Measurements from ENCODE around the gene CADPS. TPM values are rescaled to one million over a fixed set of nuclear protein-coding genes. Genes with fewer than 3 reads are reported as not detected.

The CADPS gene
- total RNA-seq, 4 donors from 2014 or later: 0.31 to 14.4 (median 5.2) TPM

DNA sequence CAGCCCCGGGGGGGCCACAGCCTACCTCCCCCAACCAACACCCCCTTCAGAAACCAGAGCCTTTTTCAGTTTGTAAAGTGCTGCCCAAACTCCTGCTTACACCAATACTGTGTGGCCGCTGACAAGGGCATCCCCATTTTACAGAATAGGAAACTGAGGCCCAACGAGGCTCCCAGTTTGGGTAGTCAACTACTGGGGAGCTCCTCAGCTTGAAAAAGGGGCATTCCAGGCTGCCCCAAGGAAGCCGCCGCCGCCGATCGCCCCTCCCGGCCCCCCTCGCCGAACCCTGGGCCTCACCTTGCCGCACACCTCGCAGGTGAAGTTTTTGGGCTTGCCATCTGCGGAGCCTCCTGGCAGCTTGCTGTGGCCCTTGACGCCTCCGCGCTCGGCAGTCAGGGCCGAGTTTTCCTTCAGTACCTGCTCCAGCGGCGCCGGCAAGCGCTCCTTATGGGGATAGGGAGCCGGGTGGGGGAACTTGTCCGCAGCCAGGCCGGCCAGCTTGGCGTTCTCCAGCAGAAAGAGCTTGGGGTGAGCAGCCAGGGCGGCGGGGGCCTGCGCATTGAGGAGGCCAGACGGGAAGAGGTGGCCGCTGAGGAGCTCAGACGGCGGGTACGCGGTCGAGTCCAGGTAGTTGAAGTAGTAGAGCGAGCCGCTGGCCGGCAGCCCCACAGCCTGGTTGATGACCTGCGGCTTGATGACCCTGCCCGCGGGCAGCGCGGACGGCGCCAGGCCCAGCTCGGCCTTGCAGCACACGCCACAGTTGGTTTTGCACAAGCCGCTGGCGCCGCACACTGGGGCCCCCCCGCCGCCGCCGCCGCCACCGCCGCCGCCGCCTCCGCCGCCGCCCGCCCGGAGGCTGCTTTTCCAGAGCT lies 503.3 kb downstream of the CADPS start:
- Histone ChIP-seq H3K4me3 (peak overlapping the region in 1 of 2 donors; percentile 14), H3K27me3 (peaks cover 100% of the 10 kb centered on the region), H3K27ac (no peak overlapping the region), H3K36me3 (no peaks in the 10 kb centered on the region), H3K9me3 (no peaks in the 10 kb centered on the region), H3K4me1 (peaks cover 0 to 69% (median 19%) of the 10 kb centered on the region in 3 donors)
- no CpG with 5 or more reads among the region's 66 CpGs for WGBS, 2 donors (ENCODE audit: low coverage in 1 of 2)
- no peak for ATAC-seq
- no peak for TF ChIP-seq EP300 (IDR thresholded peaks at IDR 0.05)

DNA sequence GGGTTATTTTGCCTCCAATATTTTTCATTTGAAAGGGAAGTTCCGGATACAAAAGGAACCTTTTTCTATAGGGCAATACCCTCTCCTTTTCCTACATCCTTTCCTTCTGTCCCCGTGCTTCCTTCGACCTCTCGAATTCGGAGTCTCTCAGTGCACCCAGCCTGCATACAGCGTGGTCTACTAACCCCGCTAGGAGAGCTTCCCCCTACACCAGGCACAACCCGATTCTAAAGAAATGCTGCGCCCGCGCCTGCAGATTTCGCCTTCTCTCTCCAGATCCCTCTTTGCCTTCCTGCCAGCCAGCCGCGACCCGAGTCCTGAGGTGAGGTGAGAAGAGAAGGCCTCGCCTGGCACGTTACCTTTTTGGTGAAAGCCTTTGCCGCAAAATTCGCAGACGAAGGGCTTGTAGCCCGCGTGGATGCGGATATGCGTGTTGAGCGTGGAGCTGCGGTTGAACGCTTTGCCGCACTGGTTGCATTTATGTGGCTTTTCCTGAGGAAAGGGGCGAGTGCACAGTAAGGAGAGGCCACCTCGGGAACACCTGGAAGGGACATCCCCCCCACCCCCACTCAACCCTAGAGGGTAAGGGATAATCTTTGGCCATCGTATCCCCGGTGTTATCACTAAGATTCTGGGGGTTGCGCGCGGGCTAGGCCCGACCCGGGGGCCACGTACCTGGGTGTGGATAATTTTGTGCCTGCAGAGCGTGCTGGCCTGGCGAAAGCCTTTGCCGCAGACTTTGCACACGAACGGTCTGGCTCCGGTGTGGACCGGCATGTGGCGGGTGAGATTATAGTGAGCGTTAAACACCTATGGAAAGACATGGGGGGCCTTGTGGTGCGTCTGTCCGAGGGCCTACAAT lies 504.1 kb downstream of the CADPS start:
- ATAC-seq: peak; percentile 23
- peaks cover 100% of the 10 kb centered on the region for H3K27me3 ChIP-seq
- TF ChIP-seq EP300 (IDR thresholded peaks at IDR 0.05): no peak
- no peak for TF ChIP-seq CTCF (IDR thresholded peaks at IDR 0.05)
- no peak for TF ChIP-seq POLR2A (IDR thresholded peaks at IDR 0.05)
- no peak for TF ChIP-seq POLR2AphosphoS5 (IDR thresholded peaks at IDR 0.05)

DNA sequence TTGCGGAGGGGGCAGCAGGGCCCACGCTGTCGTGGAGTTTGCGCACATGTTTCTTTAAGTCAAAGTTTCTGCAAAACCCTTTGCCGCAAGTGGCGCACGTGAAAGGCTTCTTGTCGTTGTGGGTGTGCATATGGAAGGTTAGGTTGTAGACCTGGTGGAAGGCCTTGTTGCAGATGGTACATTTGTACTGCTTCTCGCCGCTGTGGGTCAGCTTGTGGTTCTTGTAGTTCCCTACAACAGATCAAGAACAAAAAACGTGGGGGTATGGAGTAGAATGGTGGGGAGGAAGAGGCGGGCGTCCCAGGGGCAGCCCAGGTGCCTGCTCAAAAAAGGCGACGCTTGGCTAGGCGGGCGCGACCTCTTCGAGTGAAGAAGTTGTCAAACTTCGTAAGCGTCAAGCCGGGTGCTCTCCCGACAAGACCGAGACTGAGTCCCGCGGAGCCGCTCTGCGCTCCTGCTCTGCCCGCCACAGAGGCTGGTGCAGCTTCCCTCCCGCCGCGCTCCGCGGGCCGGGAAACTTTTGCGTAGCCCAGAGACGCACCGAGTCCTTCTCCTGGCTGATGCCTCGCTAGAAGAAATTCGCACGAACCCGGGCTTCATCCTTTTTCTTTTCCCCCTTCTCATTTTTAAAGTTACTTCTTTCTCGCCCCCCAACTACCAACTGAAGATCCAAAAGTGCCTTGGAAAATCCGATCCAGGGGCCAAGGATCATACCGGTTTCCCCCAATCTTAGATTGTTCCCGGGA lies 504.9 kb downstream of the CADPS start:
- WGBS, 2 donors (ENCODE audit: low coverage in 1 of 2): 3 to 6% methylated on average over 14 to 35 of the region's 46 CpGs
- TF ChIP-seq POLR2A (IDR thresholded peaks at IDR 0.05): no peak
- no peak for TF ChIP-seq EP300 (IDR thresholded peaks at IDR 0.05)
- no peak for TF ChIP-seq POLR2AphosphoS5 (IDR thresholded peaks at IDR 0.05)
- TF ChIP-seq CTCF (IDR thresholded peaks at IDR 0.05): no peak
- Histone ChIP-seq H3K36me3 (no peaks in the 10 kb centered on the region), H3K9me3 (no peaks in the 10 kb centered on the region), H3K27me3 (peaks cover 100% of the 10 kb centered on the region), H3K27ac (no peak overlapping the region), H3K4me1 (peaks cover 0 to 69% (median 19%) of the 10 kb centered on the region in 3 donors), H3K4me3 (no peak overlapping the region)
- ATAC-seq: no peak

More for the DNA sequence above, 504.1 kb downstream of the CADPS start:
- no peaks in the 10 kb centered on the region for H3K36me3 ChIP-seq
- 1 to 3% methylated on average over 7 to 12 of the region's 49 CpGs for WGBS, 2 donors (ENCODE audit: low coverage in 1 of 2)
- no peaks in the 10 kb centered on the region for H3K9me3 ChIP-seq
- peaks cover 0 to 69% (median 19%) of the 10 kb centered on the region in 3 donors for H3K4me1 ChIP-seq
- H3K27ac ChIP-seq: no peak overlapping the region
- no peak overlapping the region for H3K4me3 ChIP-seq

DNA sequence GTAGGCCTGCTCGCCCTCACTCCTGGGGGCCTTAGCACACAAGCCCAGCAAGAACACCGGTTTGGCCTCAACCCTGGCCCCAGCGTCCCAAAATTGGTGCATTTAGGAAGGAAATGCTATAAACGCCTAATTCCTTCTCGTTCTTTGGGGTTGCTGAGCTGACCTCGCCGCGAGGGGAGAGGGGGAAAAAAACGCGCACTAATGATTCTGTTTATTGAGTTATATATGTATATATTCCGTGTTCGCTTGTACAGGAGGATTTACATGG lies 505.8 kb downstream of the CADPS start:
- Histone ChIP-seq H3K4me3 (peak overlapping the region in 1 of 2 donors; percentile 30), H3K27me3 (peaks cover 99% of the 10 kb centered on the region), H3K36me3 (no peaks in the 10 kb centered on the region), H3K4me1 (peaks cover 0 to 65% (median 19%) of the 10 kb centered on the region in 3 donors), H3K27ac (no peak overlapping the region), H3K9me3 (no peaks in the 10 kb centered on the region)
- 3 to 11% methylated on average over 10 to 11 of the region's 12 CpGs for WGBS, 2 donors (ENCODE audit: low coverage in 1 of 2)
- ATAC-seq: no peak
- TF ChIP-seq POLR2AphosphoS5 (IDR thresholded peaks at IDR 0.05) (no peak), CTCF (IDR thresholded peaks at IDR 0.05) (no peak), POLR2A (IDR thresholded peaks at IDR 0.05) (no peak), EP300 (IDR thresholded peaks at IDR 0.05) (no peak)
